HG03135 (cell line): ENCODE data around the gene PDE10A.

Experiments
- ATAC-seq: cut with Tn5 transposase; IDR thresholded peaks from one replicate; pipeline ENCODE4 v1.9.1; 2021; ENCODE audit warnings: mild to moderate bottlenecking, moderate library complexity; ENCODE audit not compliant: unreplicated experiment

Gene PDE10A

DNA sequence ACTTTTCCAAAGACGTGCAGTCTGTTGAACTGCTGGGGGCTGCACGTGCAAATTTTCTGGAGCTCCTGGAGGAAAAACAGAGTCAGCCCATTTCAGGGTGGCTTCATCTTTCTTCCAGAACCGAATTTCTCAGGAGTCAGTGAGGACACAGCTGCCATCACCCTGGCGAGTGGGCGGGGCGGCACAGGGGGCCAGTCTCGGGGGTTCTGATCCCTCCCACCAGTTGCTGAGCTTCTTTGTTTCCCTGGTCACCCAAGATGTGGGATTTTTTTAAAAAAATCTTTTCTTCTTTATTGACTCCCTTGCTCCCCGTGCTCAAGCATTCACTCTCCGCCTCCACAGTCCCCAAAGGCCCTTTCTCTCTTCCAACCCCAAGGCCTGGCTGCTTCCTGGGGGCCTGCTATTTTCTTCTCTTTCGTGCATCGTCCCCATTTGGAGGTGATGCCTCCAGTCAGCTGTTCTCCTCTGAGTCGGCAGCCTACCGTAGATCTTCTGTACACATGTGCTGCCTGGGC, 362.6 kb downstream of the PDE10A start:
- no peak for ATAC-seq

DNA sequence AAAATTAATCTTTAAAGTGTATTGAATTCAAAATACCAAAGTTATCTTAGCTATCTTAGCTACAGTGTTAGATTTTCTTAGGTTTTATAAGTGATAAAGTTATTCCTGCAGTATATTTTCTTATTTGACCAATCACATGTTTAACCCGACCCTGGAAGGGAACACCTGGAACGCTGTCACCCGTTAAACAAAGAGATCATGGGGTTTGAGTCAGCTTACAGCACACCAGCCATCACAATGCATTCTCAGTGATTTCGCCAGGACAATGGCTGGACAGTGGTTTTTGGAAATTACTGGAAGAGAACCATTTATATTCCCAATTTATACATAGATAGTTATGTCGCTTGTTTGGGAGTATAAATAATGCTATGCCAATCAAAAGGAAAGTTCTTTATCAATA, 364.2 kb downstream of the PDE10A start:
- no peak for ATAC-seq

DNA sequence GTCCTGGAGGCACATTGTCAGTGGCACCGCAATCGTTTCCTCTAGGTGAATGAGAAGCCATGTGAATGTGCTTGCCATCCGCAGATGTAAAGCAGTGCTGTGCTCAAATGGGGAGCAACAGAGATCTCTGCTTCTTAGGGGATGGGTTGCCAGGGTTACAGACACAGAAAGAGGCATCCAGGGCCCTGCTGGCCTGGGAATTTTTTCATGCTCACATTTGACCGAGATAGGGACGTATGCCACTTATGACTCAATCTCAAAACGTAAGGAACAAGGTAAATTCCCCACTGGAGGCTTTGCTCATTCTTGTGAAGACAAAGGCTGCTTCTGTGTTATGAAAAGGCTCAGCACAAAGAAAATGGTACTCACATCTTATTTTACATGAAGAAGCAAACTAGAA, 364.6 kb downstream of the PDE10A start:
- no peak for ATAC-seq

DNA sequence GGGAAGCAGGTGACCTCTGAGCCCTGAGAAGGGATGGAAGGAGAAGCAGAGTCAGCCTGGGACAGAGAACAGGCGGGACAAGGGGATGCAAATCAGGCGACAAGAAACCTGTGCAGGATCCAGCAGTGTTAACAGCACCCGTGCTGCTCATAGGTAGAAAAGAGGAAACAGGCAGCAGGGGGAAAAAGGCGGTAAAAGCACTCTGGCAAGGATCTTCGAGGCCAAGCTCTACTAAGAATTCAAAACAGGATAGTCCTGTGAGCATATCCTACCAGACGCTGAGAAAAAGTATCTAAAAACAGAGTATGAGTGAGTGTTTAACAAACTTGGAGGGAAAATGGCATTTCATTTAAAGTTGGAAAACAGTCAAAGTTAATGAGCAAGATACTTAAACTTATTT, 370.4 kb downstream of the PDE10A start:
- ATAC-seq: no peak
